Keratinocyte (primary cell): Measurements from ENCODE around the gene GLT6D1. TPM values are rescaled to one million over a fixed set of nuclear protein-coding genes. Genes with fewer than 3 reads are reported as not detected.

Experiments used
- DNase-seq: peaks from one replicate; pipeline ENCODE4 v3.0.0-alpha.2; 2011; ENCODE audit warnings: low read depth, missing footprints, low spot score
- FAIRE-seq: peaks from 2 replicates; lab custom pipeline; 2011; peaks lifted over from hg19 to GRCh38; lab: Jason Lieb, UNC
- H2AFZ ChIP-seq: 2 replicates; pipeline ENCODE4 v1.6.0; 2012; ENCODE audit warnings: low read length, control low read depth, inconsistent platforms; ENCODE audit not compliant: control insufficient read depth
- H3K27ac ChIP-seq: 2 replicates; pipeline ENCODE4 v1.5.1; 2011; ENCODE audit warnings: low read length; ENCODE audit not compliant: control insufficient read depth, insufficient read depth
- H3K27me3 ChIP-seq: 3 replicates; pipeline ENCODE4 v1.6.0; 2011; ENCODE audit warnings: low read length; ENCODE audit not compliant: control insufficient read depth, insufficient read depth; ENCODE audit errors: extremely low read depth
- H3K36me3 ChIP-seq, 2 experiments: 2 replicates in 1 of 2; 3 replicates in 1 of 2; pipeline ENCODE4 v1.5.1; 2011; ENCODE audit warnings: low read length in 2 of 2, mild to moderate bottlenecking in 1 of 2; ENCODE audit not compliant: control insufficient read depth in 2 of 2, insufficient read depth in 2 of 2; ENCODE audit errors: extremely low read depth in 1 of 2
- H3K4me1 ChIP-seq: 3 replicates; pipeline ENCODE4 v1.5.1; 2011; ENCODE audit warnings: low read length; ENCODE audit not compliant: control insufficient read depth, insufficient read depth; ENCODE audit errors: extremely low read depth
- H3K4me2 ChIP-seq: 3 replicates; pipeline ENCODE4 v1.6.0; 2011; ENCODE audit warnings: low read depth, low read length; ENCODE audit not compliant: control insufficient read depth, insufficient read depth; ENCODE audit errors: extremely low read depth
- H3K4me3 ChIP-seq, 3 experiments: fragments of 200-600 bp in 1 of 3; sonication (generic) in 1 of 3; 2 replicates in 2 of 3; 3 replicates in 1 of 3; pipeline ENCODE4 v1.5.1; 2011 to 2016; ENCODE audit warnings: low read length in 3 of 3, mild to moderate bottlenecking in 3 of 3, control low read depth in 2 of 3, inconsistent platforms in 1 of 3, low read depth in 1 of 3, mixed read lengths in 1 of 3, mixed run types in 1 of 3, moderate library complexity in 1 of 3; ENCODE audit not compliant: control insufficient read depth in 2 of 3, insufficient read depth in 2 of 3; ENCODE audit errors: extremely low read depth in 1 of 3
- H3K79me2 ChIP-seq: 2 replicates; pipeline ENCODE4 v1.6.0; 2012; ENCODE audit warnings: low read length; ENCODE audit not compliant: control insufficient read depth, insufficient read depth
- H3K9ac ChIP-seq: 3 replicates; pipeline ENCODE4 v1.6.0; 2011; ENCODE audit warnings: low read length; ENCODE audit not compliant: control insufficient read depth, insufficient read depth; ENCODE audit errors: extremely low read depth
- H3K9me1 ChIP-seq: 3 replicates; pipeline ENCODE4 v1.6.0; 2011; ENCODE audit warnings: low read length; ENCODE audit not compliant: control insufficient read depth, insufficient read depth; ENCODE audit errors: extremely low read depth
- H3K9me3 ChIP-seq: 2 replicates; pipeline ENCODE4 v1.5.1; 2012; ENCODE audit warnings: low read depth, low read length; ENCODE audit not compliant: control insufficient read depth
- H4K20me1 ChIP-seq: 3 replicates; pipeline ENCODE4 v1.6.0; 2011; ENCODE audit warnings: low read length; ENCODE audit not compliant: control insufficient read depth, insufficient read depth; ENCODE audit errors: extremely low read depth
- EZH2 ChIP-seq: IDR thresholded peaks from one replicate; pipeline ENCODE4 v1.6.1; 2012; ENCODE audit warnings: inconsistent platforms, mild to moderate bottlenecking, low read length, moderate library complexity
- dilution Hi-C: fragments of 300-500 bp; cut with MboI; formaldehyde crosslinking; loops from one replicate; pipeline ENCODE4 v1.7.0; 2020; ENCODE audit warnings: low sequenced_read_pairs; ENCODE audit not compliant: extremely low pct_ligation_motif_present
- polyA plus RNA-seq, 5 experiments: library from polyadenylated mRNA; depleted of rRNA in 3 of 5; stranded (reverse) in 3 of 5; stranded (forward) in 1 of 5; unstranded in 1 of 5; fragments of >200 nt; gene quantifications; 1 replicate in 1 of 5; 2 replicates in 3 of 5; 3 replicates in 1 of 5; pipeline versions ENCODE4 v1.2.1 to v1.2.3, GENCODE V29; 2011 to 2012; ENCODE audit warnings: missing spikeins in 2 of 5, low read depth in 1 of 5, low replicate concordance in 1 of 5
- TF ChIP-seq, protein P1 (sequence below), 3 experiments: IDR thresholded peaks in 1 of 3; conservative IDR thresholded peaks in 1 of 3; optimal IDR thresholded peaks in 1 of 3; 2 replicates in 2 of 3; 3 replicates in 1 of 3; pipeline versions ENCODE3 to v1.5.1; 2011; ENCODE audit warnings: low read length in 3 of 3, mild to moderate bottlenecking in 3 of 3, moderate library complexity in 2 of 3, control low read depth in 1 of 3, inconsistent platforms in 1 of 3; ENCODE audit not compliant: insufficient read depth in 2 of 3; ENCODE audit errors: extremely low read depth in 1 of 3

The GLT6D1 gene
- polyA plus RNA-seq, 1 donor (not counting 4 experiments of a cell fraction or from before 2014, with no cell fraction given): not detected

DNA sequence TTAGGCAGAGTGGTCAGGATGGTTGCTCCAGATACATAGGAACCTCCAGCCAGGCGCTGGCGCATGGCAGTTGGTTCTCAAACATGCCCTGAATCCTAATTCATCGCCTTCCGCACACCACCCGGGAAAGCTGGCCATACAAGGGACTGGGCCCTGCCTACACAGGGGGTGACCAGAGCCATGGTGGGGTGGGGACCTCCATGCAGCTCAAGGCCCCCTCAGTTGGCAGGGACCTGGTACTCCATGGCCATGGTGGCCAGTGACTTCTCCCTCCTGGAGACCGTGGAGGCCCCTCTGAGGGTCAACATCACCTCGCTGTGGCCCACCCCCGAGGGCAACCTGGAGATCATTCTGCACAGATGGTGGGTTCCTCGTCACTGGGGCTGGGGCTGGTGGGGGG is 51.0 kb downstream of the GLT6D1 start:
- dilution Hi-C loops: no loop called here
- H3K9me1 ChIP-seq: no peaks in the 10 kb centered on the region
- no peak overlapping the region for H3K9ac ChIP-seq
- H3K27ac ChIP-seq: no peak overlapping the region
- no peaks in the 10 kb centered on the region for H3K79me2 ChIP-seq
- H3K4me1 ChIP-seq: no peaks in the 10 kb centered on the region
- no peaks in the 10 kb centered on the region for H4K20me1 ChIP-seq
- H3K4me2 ChIP-seq: no peak overlapping the region
- no peaks in the 10 kb centered on the region for H3K27me3 ChIP-seq
- H3K9me3 ChIP-seq: no peaks in the 10 kb centered on the region
- no peaks in the 10 kb centered on the region for H3K36me3 ChIP-seq
- no peak overlapping the region for H2AFZ ChIP-seq
- TF ChIP-seq, protein P1, sequence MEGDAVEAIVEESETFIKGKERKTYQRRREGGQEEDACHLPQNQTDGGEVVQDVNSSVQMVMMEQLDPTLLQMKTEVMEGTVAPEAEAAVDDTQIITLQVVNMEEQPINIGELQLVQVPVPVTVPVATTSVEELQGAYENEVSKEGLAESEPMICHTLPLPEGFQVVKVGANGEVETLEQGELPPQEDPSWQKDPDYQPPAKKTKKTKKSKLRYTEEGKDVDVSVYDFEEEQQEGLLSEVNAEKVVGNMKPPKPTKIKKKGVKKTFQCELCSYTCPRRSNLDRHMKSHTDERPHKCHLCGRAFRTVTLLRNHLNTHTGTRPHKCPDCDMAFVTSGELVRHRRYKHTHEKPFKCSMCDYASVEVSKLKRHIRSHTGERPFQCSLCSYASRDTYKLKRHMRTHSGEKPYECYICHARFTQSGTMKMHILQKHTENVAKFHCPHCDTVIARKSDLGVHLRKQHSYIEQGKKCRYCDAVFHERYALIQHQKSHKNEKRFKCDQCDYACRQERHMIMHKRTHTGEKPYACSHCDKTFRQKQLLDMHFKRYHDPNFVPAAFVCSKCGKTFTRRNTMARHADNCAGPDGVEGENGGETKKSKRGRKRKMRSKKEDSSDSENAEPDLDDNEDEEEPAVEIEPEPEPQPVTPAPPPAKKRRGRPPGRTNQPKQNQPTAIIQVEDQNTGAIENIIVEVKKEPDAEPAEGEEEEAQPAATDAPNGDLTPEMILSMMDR (optimal IDR thresholded peaks at IDR 0.05 in 1 of 3, IDR thresholded peaks at IDR 0.05 in 1 of 3, conservative IDR thresholded peaks at IDR 0.05 in 1 of 3; ENCODE audit: extremely low read depth in 1 of 3, insufficient read depth in 2 of 3, low read length in 3 of 3): no peak
- no peak for TF ChIP-seq EZH2
- FAIRE-seq (no peak), DNase-seq (no peak)
- H3K4me3 ChIP-seq: no peak overlapping the region

DNA sequence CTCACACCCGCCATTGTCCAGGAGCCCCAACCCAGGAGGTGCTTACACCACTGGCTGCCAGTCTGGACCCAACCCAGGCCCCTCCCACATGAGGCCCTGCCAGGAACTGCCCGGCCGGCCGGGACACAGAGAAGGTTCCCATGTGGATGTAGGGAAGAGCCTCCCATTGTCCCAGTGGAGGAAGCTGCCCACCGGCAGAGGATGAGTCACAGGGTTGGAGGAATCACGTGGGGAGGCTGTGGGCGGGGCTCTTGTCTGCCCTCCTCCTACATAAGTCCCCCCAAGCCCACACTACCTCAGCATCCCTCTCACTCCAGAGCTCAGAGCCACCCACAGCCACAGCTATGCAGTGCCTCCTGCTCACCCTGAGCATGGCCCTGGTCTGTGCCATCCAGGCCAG is 51.7 kb downstream of the GLT6D1 start:
- Histone ChIP-seq H3K9me3 (no peaks in the 10 kb centered on the region), H3K36me3 (no peaks in the 10 kb centered on the region), H3K4me1 (no peaks in the 10 kb centered on the region), H3K9me1 (no peaks in the 10 kb centered on the region), H3K4me3 (no peak overlapping the region), H4K20me1 (no peaks in the 10 kb centered on the region), H3K79me2 (no peaks in the 10 kb centered on the region), H3K4me2 (no peak overlapping the region), H3K27ac (no peak overlapping the region), H3K9ac (no peak overlapping the region), H2AFZ (no peak overlapping the region), H3K27me3 (no peaks in the 10 kb centered on the region)
- dilution Hi-C loops: no loop called here
- TF ChIP-seq EZH2: no peak
- TF ChIP-seq, protein P1 (optimal IDR thresholded peaks at IDR 0.05 in 1 of 3, IDR thresholded peaks at IDR 0.05 in 1 of 3, conservative IDR thresholded peaks at IDR 0.05 in 1 of 3; ENCODE audit: extremely low read depth in 1 of 3, insufficient read depth in 2 of 3, low read length in 3 of 3): no peak
- no peak for FAIRE-seq
- DNase-seq: no peak
